Body of pancreas (tissue), 4 donors: Measurements from ENCODE around the gene R3HDM2.

Experiments used
- CTCF ChIP-seq, 7 experiments: fragments of 450-650 bp in 4 of 7; fragments of 200-600 bp in 3 of 7; sonication (generic) in 3 of 7; IDR thresholded peaks; one replicate each; pipeline ENCODE4 v1.5.1; 2016 to 2019; ENCODE audit warnings: antibody characterized with exemption in 7 of 7
- POLR2A ChIP-seq, 3 donors: fragments of 450-650 bp; IDR thresholded peaks; one replicate each; pipeline ENCODE4 v1.6.1; 2016; ENCODE audit warnings: antibody characterized with exemption in 3 of 3, mild to moderate bottlenecking in 2 of 3

GRCh38 chr12:57278465-57279381 is 152.1 kb downstream of the R3HDM2 start:
- TF ChIP-seq CTCF (IDR thresholded peaks at IDR 0.05) = no peak
- TF ChIP-seq POLR2A (IDR thresholded peaks at IDR 0.05) = no peak
